T-helper 1 cell (primary cell): ENCODE results near the gene MFN1.
A peak's percentile ranks its signal among the peaks of the same experiment; 100 is the strongest.
"Not testable (repeated sequence)": the region's sequence is repeated elsewhere in the genome, so short reads cannot be mapped to it uniquely, and the experiment has no call there.

ENCODE experiments used
- DNase-seq, 5 donors: peaks; one replicate each; pipeline ENCODE4 v3.0.0-alpha.2; 2012 to 2020
- total RNA-seq, 4 donors: gene quantifications; one replicate each; lab custom pipeline; 2026; lab: John Stamatoyannopoulos, UW

Gene MFN1
- 38.9 to 52.9 (median 46.4) reads per million in 4 donors for total RNA-seq

DNA sequence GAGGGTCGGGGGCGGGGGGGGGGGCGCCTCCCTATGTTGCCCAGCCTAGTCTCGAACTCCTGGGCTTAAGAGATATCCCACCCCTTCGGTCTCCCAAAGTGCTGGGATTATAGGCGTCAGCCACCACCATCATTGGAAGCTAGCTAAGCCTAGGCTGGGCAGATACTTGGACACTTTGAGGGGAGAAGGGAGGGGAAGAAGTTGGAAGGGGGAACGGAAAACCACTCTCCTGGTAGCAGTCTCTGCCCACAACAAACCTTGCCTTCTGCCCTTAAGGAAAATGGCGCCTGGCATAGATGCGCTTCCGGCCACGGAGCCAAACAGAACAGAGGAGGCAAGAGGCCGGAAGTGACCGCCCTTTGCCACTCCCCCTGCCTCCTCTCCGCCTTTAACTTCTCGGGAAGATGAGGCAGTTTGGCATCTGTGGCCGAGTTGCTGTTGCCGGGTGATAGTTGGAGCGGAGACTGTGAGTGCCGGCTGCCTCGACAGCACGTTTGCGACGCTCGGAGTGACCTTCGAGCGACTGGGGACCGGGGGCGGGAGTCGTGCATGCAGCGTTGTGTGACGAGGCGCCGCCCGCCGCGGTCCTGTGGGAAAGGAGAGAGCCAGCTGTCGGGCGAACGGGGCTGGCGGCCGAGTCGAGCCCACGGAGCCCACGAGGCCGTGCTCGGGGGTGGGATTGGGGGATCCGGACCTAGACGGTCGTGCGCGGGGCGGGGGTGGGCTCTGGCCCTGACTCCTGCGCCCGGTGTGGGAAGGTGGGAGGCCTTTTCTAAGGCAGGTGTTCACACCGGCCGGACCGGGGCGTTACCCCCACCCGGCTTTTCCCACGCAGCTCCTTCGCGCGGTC lies at the start of gene MFN1:
Gene MFN1, plus strand, starts transcription at position 365 of the 850 bp plus-strand sequence. CDS start 1,143 bp downstream, outside the sequence.
- peak; percentile 77 to 93 (median 84) for DNase-seq

DNA sequence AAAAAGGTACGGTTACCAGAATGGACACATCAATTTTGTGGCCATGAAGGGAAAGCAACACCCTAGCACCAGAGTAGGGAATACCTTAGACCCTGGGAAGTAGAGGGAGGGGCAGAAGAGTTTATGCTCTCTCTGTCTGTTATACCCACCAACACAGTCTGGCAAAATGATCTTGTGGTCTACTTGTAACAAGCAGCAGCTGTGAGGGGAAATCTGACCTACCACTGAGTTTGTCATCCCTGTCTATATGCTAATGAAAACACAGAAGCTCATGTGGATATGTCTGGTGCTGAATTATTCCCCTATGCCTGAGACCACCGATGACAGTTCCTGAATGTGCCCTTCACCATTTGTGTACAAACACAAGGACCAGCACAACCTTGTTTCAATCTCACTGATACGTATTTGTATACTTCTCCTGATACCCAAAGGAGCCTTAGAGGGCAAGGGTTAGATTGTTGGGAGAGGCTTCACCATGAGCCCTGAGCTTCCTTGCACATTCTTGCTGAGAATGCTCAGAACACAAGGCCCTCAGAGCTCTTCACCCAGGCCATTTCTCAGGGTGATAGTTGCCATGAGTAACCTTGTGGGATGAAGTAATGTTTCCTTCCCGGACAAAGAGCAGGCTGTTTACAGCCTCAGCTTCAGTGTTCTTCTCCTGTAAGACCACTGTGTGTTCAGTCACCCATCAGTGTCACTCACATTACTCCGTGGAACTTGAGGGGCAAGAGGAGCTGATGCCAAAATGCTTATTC lies 49.4 kb upstream of the MFN1 start:
- no peak for DNase-seq

GRCh38 chr3:179299316-179299715 lies 48.2 kb upstream of the MFN1 start:
- DNase-seq: no peak

DNA sequence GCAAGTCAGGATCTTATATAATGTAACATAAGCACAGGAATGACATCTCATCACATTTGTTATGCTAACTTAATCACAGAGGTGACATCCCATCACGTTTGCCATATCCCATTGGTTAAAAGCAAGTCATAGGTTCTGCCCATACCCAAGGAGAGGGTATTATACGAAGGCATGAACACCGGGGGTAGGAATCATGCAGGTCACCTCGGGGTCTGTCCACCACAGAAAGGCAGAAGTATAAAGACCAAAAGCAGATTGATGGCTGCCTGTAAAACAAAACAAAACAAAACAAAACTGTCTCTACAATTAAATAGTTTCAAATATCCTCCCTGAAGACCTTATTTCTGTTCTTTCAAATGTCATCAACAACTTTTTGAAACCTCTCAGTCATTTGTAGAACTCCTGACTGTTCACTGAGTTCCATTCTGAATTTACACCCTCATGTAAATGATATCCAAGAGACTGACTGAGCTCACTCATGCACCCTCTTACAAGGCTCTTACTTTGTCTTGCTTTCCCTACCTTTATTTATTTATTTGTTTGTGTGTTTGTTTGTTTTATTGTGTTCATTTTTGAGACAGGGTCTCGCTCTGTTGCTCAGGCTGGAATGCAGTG lies 47.4 kb upstream of the MFN1 start:
- no peak for DNase-seq

DNA sequence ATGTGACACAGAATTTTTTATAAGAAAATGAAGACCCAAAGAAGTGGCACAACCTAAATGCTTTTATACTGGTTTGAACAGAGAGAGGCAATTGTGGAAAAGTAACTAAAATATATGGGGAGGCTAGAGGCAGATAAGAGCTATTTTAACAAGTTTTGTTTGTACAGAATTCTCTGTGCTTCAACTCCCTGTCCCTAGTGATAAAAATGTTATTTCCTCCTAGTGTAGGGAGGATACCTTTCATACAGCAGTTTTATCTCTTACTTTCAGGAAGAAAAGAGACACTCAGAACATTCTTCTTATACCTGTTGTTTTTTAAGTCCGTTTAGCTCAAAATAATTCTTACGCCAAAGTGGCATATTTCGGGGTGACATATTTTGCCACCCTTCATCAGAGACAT lies 45.9 kb upstream of the MFN1 start:
- DNase-seq: no peak

DNA sequence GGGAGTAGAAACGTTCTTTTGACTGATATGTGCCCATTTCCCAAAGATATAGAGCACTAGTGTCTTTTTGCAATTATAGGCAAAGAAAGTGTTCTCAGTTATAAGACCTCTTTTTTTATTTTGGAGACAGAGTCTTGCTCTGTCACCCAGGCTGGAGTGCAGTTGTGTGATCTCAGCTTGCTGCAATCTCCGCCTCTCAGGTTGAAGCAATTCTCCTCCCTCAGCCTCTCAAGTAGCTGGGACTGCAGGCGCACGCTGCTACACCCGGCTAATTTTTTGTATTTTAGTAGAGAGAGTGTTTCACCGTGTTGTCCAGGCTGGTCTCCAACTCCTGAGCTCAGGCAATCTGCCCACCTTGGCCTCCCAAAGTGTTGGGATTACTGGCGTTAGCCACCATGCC lies 45.4 kb upstream of the MFN1 start:
- no peak for DNase-seq

- DNase-seq: no peak
These were observed 42.9 kb upstream of the MFN1 start for GRCh38 chr3:179304605-179305004.

DNA sequence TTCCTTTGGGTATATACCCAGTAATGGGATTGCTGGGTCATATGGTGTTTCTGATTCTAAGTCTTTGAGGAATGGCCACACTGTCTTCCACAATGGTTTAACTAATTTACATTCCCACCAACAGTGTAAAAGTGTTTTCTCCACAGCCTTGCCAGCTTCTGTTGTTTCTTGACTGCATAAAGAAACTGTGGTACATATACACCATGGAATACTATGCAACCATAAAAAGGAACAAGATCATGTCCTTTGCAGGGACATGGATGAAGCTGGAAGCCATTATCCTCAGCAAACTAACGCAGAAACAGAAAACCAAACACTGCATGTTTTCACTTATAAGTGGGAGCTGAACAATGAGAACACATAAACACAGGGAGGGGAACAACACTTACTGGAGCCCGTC lies 40.1 kb upstream of the MFN1 start:
- DNase-seq: not testable (repeated sequence)

DNA sequence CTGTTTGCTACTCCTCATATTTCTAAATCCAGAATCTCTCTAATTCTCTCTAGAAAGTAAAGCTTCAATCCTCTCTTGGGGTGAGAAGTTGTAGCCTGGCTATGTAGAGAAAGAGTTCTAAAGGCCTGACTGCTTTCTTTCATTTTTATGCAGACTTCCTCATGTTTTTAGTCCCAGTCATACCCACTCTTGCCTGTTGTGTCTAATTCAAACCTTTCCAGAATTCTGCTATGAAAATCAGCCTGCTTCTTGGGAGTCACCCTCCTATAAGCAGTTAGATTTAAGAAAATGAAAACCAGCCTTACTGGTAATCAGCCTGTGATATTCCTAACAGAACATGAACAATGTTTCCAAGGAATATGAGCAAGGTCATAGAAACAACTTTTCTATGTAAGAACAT lies 39.5 kb upstream of the MFN1 start:
- DNase-seq: no peak

DNA sequence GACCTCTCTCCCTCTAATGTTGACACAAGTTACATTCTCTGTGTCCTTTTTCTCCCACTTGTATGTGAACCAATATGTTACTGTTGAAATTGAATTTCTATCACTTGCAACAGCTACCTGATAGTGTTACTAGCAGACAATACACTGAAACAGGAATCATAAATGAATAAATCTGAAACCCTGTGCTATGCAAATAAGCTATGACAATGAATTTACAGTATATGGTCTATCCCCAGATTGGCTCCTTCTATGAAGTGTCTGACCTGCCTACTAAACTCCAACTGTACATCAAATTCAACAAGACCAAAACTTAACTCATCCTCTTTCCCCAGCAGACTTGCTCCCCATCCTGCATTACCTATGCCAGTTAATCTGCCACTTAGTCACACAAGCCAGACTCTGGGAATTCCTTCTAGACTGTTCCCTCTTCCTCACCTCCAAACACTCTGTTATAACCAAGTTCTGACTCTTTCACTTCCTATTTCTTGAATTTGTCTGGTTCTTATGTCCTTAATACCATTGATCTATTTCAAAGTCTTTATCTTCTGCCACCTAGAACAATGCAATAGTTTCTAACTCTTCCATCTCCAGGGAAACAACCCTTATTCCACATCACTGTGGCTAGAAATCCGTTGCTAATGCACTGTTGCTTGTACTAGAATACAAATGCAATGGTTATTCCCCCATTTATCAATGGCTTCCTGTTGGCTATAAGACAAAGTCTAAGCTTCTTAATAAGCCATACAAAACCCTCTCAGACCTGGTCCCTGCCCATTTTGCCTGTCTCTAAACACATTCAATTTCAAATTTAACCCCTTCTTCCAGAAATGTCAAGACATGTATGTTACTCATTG lies 38.1 kb upstream of the MFN1 start:
- DNase-seq: no peak

DNA sequence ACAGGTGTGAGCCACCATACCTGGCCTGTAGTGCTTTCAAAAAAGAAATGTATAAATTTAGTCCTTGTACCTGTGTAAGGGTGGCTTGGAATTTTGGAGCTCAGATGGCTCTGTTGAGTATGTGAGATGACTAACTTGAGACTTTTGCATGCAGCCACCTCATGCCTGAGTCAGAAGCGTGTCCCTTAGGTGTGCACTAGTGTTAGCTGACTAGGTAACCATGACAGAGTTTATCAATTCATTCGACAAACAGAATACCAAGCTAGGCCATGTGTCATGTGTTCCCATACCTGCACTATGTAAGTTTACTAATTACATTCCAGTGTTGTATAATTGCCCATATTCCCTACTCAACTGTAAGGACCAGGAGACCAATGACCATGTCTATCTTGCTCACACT lies 28.6 kb upstream of the MFN1 start:
- DNase-seq: no peak

DNA sequence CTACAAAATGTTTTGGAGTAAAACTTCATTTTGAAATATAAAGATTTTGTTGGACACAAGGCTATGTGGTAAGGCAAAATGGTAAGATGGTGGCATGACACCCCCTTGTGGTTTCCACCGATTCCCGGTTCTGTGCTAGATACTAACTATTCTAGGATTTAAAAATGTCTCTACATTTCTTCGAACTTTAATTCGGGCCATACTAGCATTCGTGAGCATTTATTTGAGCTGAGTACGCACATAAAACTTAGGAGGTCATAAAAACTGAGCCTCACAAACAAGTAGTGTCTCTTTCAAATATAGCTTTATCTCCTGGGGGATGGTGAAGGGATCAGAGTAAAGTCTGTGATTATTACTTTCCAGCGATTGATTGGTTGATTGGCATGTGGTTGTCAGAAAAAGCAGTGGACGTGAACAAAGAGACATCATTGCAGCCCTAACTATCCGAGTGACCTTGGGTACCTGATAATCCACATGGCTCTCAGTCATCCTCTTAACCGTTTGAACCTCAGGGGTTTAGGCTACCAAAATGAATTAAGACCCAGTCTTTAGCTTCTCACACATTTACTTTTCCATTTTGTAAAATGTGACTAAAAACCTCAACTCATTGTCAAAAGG lies 25.7 kb upstream of the MFN1 start:
- DNase-seq: peak in 1 of 5 donors; percentile 31

GRCh38 chr3:179322286-179323196 lies 25.0 kb upstream of the MFN1 start, which contains the start of gene ZNF639:
Gene ZNF639, plus strand, starts transcription at chr3:179323031. Its CDS starts 5,263 bp downstream, at chr3:179328294.
- DNase-seq: peak; percentile 79 to 85 (median 81)

DNA sequence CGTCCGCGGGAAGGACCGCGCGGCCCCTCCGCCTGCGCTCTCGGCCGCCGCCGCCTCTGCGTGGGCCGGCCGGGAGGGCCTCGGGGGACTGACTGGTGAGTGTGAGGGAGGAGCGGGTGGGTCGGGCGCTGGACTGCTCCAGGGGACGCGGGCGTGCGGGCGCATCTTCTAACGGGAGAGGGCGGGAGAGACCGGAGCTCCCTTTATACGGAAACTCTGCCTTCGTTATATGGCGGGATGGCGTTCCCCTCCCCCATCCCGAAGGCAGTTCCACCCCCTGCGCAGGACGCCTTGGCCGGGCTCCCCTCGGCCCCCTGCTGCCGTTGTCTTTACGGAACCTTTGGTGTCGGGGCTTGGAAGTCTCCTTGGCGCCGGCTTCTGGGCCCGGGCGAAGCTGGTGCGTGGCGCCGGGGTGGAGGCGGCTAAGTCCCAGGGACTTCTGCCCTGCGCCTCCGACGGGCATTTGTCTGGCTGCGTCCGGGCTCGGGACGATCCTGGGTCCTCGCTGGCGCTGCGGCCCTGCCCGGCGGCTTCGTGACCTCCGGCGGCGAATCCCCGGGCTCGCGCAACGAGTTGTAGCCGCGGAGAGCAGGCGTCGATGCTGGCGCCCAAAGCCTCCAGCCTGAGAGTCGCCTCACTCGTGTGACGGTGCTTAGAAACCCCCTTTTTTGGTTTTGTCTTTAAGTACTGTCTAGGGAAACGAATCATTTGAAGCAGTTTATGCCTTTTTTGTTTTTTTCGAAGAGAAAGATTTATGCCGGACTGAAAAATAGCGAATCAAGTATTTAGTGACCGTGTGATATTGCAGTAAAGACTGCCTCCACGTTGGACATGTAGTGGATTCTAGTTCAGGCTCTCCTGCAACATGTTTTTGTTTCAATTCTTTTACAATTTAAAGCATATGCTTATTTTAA lies 24.1 kb upstream of the MFN1 start:
- peak; percentile 26 to 67 (median 48) for DNase-seq

GRCh38 chr3:179324270-179324754 lies 23.2 kb upstream of the MFN1 start:
- peak in 1 of 5 donors; percentile 39 for DNase-seq

DNA sequence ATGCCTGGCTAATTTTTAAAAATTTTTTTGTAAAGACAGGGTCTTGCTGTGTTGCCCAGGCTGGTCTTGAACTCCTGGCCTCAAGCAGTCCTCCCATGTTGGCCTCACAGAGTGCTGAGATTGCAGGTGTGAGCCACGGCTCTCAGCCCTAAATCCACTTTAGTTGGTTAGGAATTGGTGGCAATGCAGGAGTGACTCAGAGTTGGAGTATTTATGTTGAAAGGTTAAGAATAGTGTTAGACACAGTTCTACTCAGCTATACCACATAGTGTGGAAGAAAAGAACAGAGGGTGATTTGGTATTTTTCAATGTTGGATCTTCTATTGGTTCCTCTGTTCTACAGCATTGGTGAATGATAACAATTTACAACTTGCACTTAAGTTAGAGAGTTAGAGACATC lies 17.1 kb upstream of the MFN1 start:
- no peak for DNase-seq

DNA sequence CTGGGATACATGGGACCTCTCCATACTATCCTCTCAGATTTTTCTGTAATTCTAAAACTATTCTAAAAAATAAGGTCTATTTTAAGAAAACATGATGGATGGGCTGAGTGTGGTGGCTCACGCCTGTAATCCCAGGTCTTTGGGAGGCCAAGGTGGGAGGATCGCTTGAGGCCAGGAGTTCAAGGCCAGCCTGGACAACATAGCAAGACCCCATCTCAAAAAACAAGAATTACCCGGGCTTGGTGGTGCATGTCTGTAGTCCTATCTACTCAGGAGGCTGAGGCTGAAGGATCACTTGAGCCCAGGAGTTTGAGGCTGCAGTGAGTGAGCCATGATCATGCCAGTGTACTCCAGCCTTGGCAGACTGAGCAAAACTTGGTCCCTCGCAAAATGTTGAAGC lies 15.3 kb upstream of the MFN1 start:
- DNase-seq: no peak

DNA sequence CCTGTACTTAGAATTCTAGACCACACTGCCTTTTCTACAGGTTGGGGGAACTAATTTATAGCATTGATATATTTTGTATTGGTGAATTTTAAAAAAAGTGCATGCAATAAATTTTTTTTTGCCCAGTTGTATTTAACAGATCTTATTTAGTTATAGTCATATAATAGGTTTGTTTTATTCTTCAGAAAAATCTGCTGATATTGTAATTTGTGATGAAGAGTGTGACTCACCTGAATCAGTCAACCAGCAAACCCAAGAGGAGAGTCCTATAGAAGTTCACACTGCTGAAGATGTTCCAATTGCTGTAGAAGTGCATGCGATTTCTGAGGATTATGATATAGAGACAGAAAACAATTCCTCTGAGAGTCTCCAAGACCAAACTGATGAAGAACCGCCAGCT lies 14.4 kb upstream of the MFN1 start:
- DNase-seq: no peak

DNA sequence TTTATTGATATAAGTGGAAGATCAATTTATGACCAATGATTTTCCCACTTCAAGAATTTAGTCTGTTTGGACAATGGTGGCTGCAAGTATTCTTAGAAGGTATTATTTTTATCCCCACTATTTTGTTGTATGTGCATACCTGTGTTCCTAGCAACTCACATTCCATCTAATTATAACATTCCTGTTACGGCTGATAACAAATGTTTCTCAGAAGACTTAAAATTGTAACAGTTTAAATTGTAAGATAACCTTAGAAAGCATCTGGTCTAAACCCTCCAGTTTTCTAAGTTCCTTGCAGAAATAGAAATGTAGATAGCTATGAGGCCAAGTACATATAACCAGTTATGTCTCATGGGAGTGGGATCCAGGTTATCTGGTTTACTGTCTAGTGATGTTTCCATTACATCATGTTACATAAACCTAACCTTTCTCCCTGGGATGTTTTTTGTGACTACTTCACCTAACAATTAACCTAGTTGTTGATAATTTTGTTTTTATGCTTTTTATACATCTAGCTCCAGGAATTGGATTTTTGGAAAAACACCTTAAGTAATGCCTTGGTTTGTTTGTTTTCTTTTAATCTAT lies 11.1 kb upstream of the MFN1 start:
- no peak for DNase-seq
